SH-SY5Y (cell line): Measurements from ENCODE around the gene TEX22.

Source experiments
- GATA2 ChIP-seq: IDR thresholded peaks from 2 replicates; pipeline ENCODE4 v1.6.1; 2011; ENCODE audit warnings: mild to moderate bottlenecking, low read depth, low read length
- GATA3 ChIP-seq: IDR thresholded peaks from 2 replicates; pipeline ENCODE4 v1.6.1; 2011; ENCODE audit warnings: low read depth, mild to moderate bottlenecking, low read length, moderate library complexity

GRCh38 chr14:105355049-105355575 is 43.2 kb upstream of the TEX22 start:
- TF ChIP-seq GATA2 (no peak), GATA3 (no peak)
